Measurements from ENCODE around the gene DACT2.
"Not testable (repeated sequence)": the region's sequence is repeated elsewhere in the genome, so short reads cannot be mapped to it uniquely, and the experiment has no call there.

Gene DACT2

DNA sequence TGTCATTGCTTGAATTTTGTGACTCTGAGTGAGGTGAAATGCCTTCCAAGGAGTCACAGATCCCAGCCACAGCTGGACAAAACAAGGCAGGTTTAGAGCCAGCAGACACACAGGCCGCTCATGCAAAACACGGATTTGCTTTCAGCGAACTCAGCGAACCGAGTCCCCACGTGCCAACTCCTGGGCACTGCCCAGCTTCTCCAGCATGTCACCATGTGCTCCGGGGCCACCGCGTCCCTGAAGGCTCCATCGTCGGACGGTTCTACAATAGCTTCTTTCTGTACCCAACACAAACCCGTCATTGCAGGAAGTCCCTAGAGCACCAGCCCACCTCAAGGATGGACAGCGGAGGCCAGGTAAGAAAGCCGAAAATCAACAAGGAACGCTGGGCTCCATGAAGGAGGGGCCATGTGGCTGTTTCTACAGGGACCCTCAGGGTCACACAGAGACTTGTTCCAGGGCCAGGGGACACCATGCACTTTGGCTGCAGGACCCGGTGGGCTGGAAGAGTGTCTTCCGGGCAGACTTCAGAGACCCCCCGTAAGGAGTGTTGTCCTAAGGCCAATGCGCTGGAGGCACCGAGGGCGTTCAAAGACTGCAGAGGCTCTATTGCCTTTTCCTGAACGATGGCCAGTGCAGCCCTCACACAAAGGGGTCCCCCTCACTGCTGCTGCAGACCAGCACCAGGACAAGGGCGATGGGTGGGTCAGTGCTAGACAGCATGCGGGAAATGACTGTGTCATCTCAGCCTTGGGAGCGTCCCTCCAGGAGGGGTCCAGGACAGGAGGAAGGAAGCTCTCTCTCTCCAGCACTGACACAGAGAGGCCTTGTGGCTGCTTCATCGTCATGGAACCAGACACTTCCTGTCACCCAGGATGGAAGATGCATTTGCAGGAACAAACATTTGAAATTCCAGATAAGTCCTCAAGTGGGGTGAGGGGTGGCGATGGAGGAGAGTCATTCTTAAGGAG lies 19.8 kb downstream of the DACT2 start:
- H3K27me3 ChIP-seq (replicated peaks; ENCODE audit: control insufficient read depth, insufficient read depth, low read length): peaks cover 44% of the 10 kb centered on the region
- no peaks in the 10 kb centered on the region for H3K9me3 ChIP-seq (ENCODE audit: control insufficient read depth, low read length)
- DNase-seq (ENCODE audit: low read depth): no peak
- H3K36me3 ChIP-seq (ENCODE audit: control insufficient read depth, insufficient read depth, low read length, severe bottlenecking): no peaks in the 10 kb centered on the region
- H3K4me1 ChIP-seq (ENCODE audit: control insufficient read depth, insufficient read depth, low read length): no peaks in the 10 kb centered on the region
- no peak overlapping the region for H3K4me3 ChIP-seq (ENCODE audit: low read length)
- H3K9ac ChIP-seq (ENCODE audit: low read length): no peak overlapping the region

DNA sequence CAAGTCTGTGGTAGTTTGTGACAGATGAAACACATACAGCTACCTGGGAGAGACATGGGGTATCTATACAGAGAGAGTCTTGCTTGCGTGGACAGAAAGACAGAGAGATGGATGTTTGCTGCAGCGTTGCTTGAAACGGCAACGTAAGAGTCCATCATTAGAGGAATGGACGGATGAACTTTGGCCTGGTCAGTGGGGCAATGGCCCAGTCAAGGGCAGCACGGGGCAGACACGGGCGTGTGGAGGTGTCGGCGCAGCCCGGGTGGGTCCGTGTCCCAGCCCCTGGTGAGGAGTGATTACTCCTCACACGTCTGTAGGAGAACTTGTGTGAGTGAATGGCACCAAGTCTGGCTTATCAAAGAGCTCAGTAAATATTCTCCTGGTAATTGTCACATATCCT lies 21.9 kb downstream of the DACT2 start:
- H3K4me3 ChIP-seq (ENCODE audit: low read length): no peak overlapping the region
- H3K27me3 ChIP-seq (replicated peaks; ENCODE audit: control insufficient read depth, insufficient read depth, low read length): peaks cover 56% of the 10 kb centered on the region

DNA sequence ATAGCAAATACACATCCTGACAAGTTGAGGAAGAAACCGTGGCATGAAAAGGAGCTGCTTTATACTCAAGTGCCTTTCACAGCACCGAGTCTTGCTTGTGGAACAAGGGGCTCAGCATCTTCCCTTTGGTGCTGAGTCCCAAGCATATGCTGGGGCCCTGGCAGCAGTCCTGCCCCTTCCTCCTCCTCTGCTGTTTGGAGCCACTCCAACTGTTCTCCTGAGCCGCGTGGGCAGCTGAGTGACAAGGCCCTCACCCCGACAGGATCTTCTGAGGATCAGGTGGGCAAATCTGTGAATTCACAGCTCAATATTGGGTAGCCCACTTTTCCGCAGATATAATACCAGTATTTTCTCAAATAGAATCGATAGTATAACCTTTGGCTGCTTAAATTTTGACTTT lies 24.7 kb downstream of the DACT2 start:
- H3K4me1 ChIP-seq (ENCODE audit: control insufficient read depth, insufficient read depth, low read length): no peaks in the 10 kb centered on the region
- no peak overlapping the region for H3K4me3 ChIP-seq (ENCODE audit: low read length)
- H3K9me3 ChIP-seq (ENCODE audit: control insufficient read depth, low read length): no peaks in the 10 kb centered on the region
- H3K9ac ChIP-seq (ENCODE audit: low read length): no peak overlapping the region
- no peaks in the 10 kb centered on the region for H3K36me3 ChIP-seq (ENCODE audit: control insufficient read depth, insufficient read depth, low read length, severe bottlenecking)
- H3K27me3 ChIP-seq (replicated peaks; ENCODE audit: control insufficient read depth, insufficient read depth, low read length): peaks cover 52% of the 10 kb centered on the region
- DNase-seq (ENCODE audit: low read depth): no peak

More for the DNA sequence above, 21.9 kb downstream of the DACT2 start:
- no peaks in the 10 kb centered on the region for H3K9me3 ChIP-seq (ENCODE audit: control insufficient read depth, low read length)
- H3K36me3 ChIP-seq (ENCODE audit: control insufficient read depth, insufficient read depth, low read length, severe bottlenecking): no peaks in the 10 kb centered on the region
- no peak for DNase-seq (ENCODE audit: low read depth)
- H3K4me1 ChIP-seq (ENCODE audit: control insufficient read depth, insufficient read depth, low read length): no peaks in the 10 kb centered on the region
- H3K9ac ChIP-seq (ENCODE audit: low read length): no peak overlapping the region

DNA sequence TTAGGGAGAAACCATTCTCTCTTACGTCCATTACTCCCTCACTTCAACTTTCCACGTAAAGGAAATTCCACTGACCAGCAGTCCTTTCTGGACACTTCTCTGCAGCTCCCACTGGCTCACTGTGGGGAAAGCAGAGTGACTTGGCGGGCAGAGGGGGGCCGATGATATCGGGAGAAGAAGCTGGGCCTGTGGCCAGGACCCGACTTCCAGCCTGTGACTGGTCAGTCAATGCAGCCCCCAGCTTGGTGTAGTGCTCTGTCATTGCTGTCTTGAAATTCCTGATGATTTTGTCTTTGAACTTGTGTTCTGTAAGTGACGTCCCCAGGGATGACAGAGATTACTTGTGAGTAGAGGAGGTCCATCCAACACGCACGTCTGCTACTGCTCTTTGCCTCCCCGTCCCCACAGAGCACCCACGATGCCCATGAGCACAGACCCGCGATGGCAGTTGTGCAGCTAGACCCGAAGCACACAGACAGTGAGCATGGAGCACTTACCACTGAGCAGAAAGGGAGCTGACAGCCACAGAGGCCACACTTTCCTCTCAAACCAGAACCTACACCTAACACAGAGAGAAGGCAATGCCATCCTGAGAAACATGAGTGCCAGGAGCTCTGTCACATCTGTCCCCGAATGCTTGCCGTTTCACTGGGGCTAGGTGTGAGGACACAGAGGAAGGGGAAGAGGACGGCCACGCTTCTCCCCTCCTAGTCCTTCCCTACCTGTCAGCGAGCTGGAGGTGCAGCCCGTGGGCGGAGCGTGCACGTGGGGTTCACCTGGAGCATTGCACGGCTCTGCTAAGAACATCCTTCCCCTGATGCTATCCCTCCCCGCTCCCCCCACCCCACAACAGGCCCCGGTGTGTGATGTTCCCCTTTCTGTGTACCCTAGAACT lies 25.7 kb downstream of the DACT2 start:
- Histone ChIP-seq H3K4me1 (ENCODE audit: control insufficient read depth, insufficient read depth, low read length) (no peaks in the 10 kb centered on the region), H3K36me3 (ENCODE audit: control insufficient read depth, insufficient read depth, low read length, severe bottlenecking) (no peaks in the 10 kb centered on the region), H3K9me3 (ENCODE audit: control insufficient read depth, low read length) (peaks cover 4% of the 10 kb centered on the region), H3K9ac (ENCODE audit: low read length) (no peak overlapping the region), H3K27me3 (replicated peaks; ENCODE audit: control insufficient read depth, insufficient read depth, low read length) (peaks cover 49% of the 10 kb centered on the region), H3K4me3 (ENCODE audit: low read length) (no peak overlapping the region)
- DNase-seq (ENCODE audit: low read depth): no peak

DNA sequence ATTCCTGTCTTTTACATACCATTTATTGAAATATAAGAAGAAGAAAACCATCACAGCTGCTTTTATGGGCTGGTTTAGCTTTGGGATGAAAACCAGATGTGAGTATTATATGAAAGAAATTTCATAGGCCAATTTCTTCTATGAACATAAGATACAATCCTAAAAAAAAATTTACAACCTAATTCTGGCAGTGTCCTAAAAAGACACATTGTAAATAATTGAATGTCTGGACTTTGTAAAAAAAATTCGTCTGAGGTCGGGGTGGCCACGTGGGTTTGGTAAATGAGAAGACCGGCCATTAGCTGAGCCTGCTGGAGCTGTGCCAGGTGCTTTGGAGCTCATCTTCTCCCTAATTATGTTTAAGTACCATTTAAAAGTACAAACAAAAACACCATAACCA lies 26.8 kb downstream of the DACT2 start:
- Histone ChIP-seq H3K27me3 (replicated peaks; ENCODE audit: control insufficient read depth, insufficient read depth, low read length) (peaks cover 49% of the 10 kb centered on the region), H3K9me3 (ENCODE audit: control insufficient read depth, low read length) (peaks cover 6% of the 10 kb centered on the region)

GRCh38 chr6:168291450-168291849 lies 28.1 kb downstream of the DACT2 start:
- Histone ChIP-seq H3K36me3 (ENCODE audit: control insufficient read depth, insufficient read depth, low read length, severe bottlenecking) (no peaks in the 10 kb centered on the region), H3K4me1 (ENCODE audit: control insufficient read depth, insufficient read depth, low read length) (no peaks in the 10 kb centered on the region), H3K27me3 (replicated peaks; ENCODE audit: control insufficient read depth, insufficient read depth, low read length) (peaks cover 39% of the 10 kb centered on the region), H3K9ac (ENCODE audit: low read length) (no peak overlapping the region), H3K4me3 (ENCODE audit: low read length) (no peak overlapping the region), H3K9me3 (ENCODE audit: control insufficient read depth, low read length) (peaks cover 6% of the 10 kb centered on the region)
- no peak for DNase-seq (ENCODE audit: low read depth)

More for the DNA sequence above, 26.8 kb downstream of the DACT2 start:
- no peak overlapping the region for H3K4me3 ChIP-seq (ENCODE audit: low read length)
- no peaks in the 10 kb centered on the region for H3K36me3 ChIP-seq (ENCODE audit: control insufficient read depth, insufficient read depth, low read length, severe bottlenecking)
- DNase-seq (ENCODE audit: low read depth): no peak
- no peaks in the 10 kb centered on the region for H3K4me1 ChIP-seq (ENCODE audit: control insufficient read depth, insufficient read depth, low read length)
- no peak overlapping the region for H3K9ac ChIP-seq (ENCODE audit: low read length)

DNA sequence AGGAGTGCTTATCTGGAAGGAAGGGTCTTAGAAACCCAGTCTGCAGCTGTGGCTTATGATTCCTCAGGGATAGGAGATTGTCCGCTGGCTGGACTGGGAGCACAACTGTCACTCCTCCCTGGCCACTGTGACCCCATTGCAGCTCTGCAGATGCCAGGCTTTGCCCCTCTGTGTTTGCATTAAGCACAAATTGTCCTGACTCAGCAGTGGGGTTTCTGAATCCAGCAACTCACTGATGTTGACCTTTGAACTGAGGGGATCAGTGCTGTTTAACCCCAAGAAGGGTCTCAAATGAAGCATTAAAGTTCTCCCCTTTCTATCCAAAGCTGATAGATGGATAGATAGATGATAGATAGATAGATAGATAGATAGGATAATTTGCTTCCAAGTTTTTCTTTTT lies 29.5 kb downstream of the DACT2 start:
- peaks cover 42% of the 10 kb centered on the region for H3K27me3 ChIP-seq (replicated peaks; ENCODE audit: control insufficient read depth, insufficient read depth, low read length)
- no peak overlapping the region for H3K9ac ChIP-seq (ENCODE audit: low read length)
- no peaks in the 10 kb centered on the region for H3K36me3 ChIP-seq (ENCODE audit: control insufficient read depth, insufficient read depth, low read length, severe bottlenecking)
- DNase-seq (ENCODE audit: low read depth): no peak
- H3K4me1 ChIP-seq (ENCODE audit: control insufficient read depth, insufficient read depth, low read length): no peaks in the 10 kb centered on the region
- H3K9me3 ChIP-seq (ENCODE audit: control insufficient read depth, low read length): peaks cover 6% of the 10 kb centered on the region
- no peak overlapping the region for H3K4me3 ChIP-seq (ENCODE audit: low read length)

DNA sequence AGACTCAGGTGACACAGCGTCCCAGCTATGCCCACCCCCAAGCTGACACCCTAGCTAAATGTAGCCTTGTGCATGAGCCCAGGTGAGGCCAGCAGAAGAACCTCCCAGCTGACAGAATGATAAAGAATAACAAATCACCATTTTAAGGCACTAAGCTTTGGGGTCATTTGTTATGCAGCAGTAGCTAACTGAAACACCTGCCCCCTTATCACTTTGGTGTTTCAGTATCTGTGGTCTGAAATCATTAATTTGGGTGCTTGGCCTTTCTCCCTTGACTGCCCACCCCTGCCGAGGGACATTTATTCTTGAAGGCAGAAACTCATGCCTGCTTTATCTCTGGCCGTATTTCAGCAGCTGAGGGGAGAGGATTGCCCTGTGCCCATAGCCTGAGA lies 30.0 kb downstream of the DACT2 start:
- peaks cover 6% of the 10 kb centered on the region for H3K9me3 ChIP-seq (ENCODE audit: control insufficient read depth, low read length)
- H3K4me1 ChIP-seq (ENCODE audit: control insufficient read depth, insufficient read depth, low read length): no peaks in the 10 kb centered on the region
- DNase-seq (ENCODE audit: low read depth): no peak
- no peaks in the 10 kb centered on the region for H3K36me3 ChIP-seq (ENCODE audit: control insufficient read depth, insufficient read depth, low read length, severe bottlenecking)
- H3K4me3 ChIP-seq (ENCODE audit: low read length): no peak overlapping the region
- H3K9ac ChIP-seq (ENCODE audit: low read length): no peak overlapping the region
- peaks cover 41% of the 10 kb centered on the region for H3K27me3 ChIP-seq (replicated peaks; ENCODE audit: control insufficient read depth, insufficient read depth, low read length)

GRCh38 chr6:168288781-168289570 lies 30.6 kb downstream of the DACT2 start:
- no peaks in the 10 kb centered on the region for H3K4me1 ChIP-seq (ENCODE audit: control insufficient read depth, insufficient read depth, low read length)
- peaks cover 6% of the 10 kb centered on the region for H3K9me3 ChIP-seq (ENCODE audit: control insufficient read depth, low read length)
- H3K36me3 ChIP-seq (ENCODE audit: control insufficient read depth, insufficient read depth, low read length, severe bottlenecking): no peaks in the 10 kb centered on the region
- no peak overlapping the region for H3K9ac ChIP-seq (ENCODE audit: low read length)
- H3K27me3 ChIP-seq (replicated peaks; ENCODE audit: control insufficient read depth, insufficient read depth, low read length): peaks cover 44% of the 10 kb centered on the region
- DNase-seq (ENCODE audit: low read depth): no peak
- H3K4me3 ChIP-seq (ENCODE audit: low read length): no peak overlapping the region

DNA sequence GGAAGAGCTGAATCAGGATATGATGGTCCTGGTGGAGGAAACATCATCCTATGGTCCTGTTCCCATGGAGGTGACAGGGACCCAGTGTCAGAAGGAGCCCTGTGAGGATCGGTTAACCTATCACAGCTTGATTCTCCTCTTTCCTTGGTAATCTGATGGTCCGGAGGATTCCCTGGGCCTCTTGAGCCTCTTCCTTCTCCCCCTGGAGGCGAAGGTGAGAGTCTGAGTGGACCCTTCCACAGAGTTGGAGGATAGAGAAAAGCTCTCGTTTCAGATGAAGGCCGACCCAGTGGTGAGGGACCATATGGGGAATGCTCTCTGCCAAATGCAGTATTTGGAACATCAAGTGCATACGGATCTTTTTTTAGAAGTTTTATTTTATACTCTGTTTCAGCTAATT lies 32.1 kb downstream of the DACT2 start:
- H3K4me1 ChIP-seq (ENCODE audit: control insufficient read depth, insufficient read depth, low read length); H3K9me3 ChIP-seq (ENCODE audit: control insufficient read depth, low read length); H3K9ac ChIP-seq (ENCODE audit: low read length); H3K36me3 ChIP-seq (ENCODE audit: control insufficient read depth, insufficient read depth, low read length, severe bottlenecking); DNase-seq (ENCODE audit: low read depth); H3K4me3 ChIP-seq (ENCODE audit: low read length): not testable (repeated sequence)
- H3K27me3 ChIP-seq (replicated peaks; ENCODE audit: control insufficient read depth, insufficient read depth, low read length): peaks cover 43% of the 10 kb centered on the region

All from adipocyte (in vitro differentiated cells).